ENCODE results near the gene ENTPD7. TPM values are rescaled to one million over a fixed set of nuclear protein-coding genes. Genes with fewer than 3 reads are reported as not detected.

The ENTPD7 gene
- total and polyA plus RNA-seq, 10 of the 15 experiments (the other 5 are each of a cell fraction or from before 2014, with no cell fraction given), result 0.73 to 6.7 (median 5.2) TPM

DNA sequence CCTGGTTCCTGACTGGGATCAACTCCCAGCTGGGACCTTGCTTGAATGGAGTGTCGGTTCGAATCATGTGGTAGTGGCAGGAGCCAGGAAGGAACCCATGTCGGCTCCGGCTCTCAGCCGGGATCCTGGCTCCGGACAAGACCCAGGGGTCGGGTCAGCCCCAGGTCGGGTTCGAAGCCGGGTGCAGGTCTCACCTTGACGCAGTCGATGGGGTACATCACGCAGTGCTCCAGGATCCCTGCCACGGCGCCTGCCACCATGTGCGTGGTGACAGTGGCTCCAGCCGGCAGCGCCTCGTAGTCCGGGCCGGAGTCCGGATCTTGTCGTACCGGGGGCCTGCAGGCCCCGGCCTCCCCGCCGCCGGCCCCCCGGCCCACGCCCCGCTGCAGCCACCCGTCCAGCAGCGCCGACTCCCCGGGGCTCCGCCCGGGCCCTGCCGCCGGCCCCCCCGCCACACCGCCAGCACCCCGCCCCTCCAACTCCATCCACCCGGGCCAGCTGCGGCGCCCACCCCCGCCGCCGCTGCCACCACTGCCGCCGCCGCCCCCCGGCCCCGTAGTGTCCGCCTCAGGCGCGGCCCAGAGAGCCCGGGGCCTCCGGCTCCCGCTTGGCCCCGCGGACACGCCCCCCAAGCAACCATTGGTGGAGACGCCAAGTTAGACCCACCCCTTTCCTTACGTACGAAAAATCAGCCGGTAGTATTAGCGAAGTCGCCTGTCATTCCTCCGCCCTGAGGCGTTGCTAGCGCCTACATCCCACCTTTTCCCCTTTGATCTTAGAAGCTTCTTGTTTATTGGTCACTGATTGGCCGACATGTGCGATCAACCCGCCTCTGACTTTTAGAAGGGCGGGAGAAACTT lies 39.2 kb upstream of the ENTPD7 start, which contains the start of gene SLC25A28 (continued):
- TF ChIP-seq PRDM15 (CRISPR knock-in tag; IDR thresholded peaks at IDR 0.05), result no peak
- TF ChIP-seq TCF12 (IDR thresholded peaks at IDR 0.05; ENCODE audit: low read depth, low read length), result no peak
- TF ChIP-seq LARP7 (IDR thresholded peaks at IDR 0.05), result no peak
- no peak for TF ChIP-seq ZNF24 (IDR thresholded peaks at IDR 0.05)
- TF ChIP-seq BCL3 (IDR thresholded peaks at IDR 0.05; ENCODE audit: borderline replicate concordance, insufficient read depth, low read depth, low read length, poor library complexity, severe bottlenecking), result no peak
- no peak for TF ChIP-seq CBX5 (IDR thresholded peaks at IDR 0.05; ENCODE audit: low read depth)
- no peak for TF ChIP-seq BMI1 (IDR thresholded peaks at IDR 0.05; ENCODE audit: borderline replicate concordance)
- TF ChIP-seq FOXK2 (IDR thresholded peaks at IDR 0.05), result peak; percentile 83
- TF ChIP-seq TBL1XR1 (IDR thresholded peaks at IDR 0.05; ENCODE audit: low read depth, low read length), result no peak
